Mucosa of rectum (tissue), 2 donors: ENCODE results near the gene WNT7B.

ENCODE experiments used
- H3K27ac ChIP-seq, 2 donors: one replicate each; pipeline ENCODE4 v1.7.0; 2013; ENCODE audit warnings: inconsistent platforms in 2 of 2, low read depth in 2 of 2, low read length in 2 of 2
- H3K27me3 ChIP-seq, 2 donors: one replicate each; pipeline ENCODE4 v1.7.0; 2013; ENCODE audit warnings: low read length in 2 of 2; ENCODE audit not compliant: control insufficient read depth in 2 of 2, insufficient read depth in 2 of 2
- H3K36me3 ChIP-seq, 2 donors: one replicate each; pipeline ENCODE4 v1.7.0; 2013; ENCODE audit warnings: low read length in 2 of 2; ENCODE audit not compliant: control insufficient read depth in 2 of 2, insufficient read depth in 2 of 2
- H3K4me1 ChIP-seq, 2 donors: one replicate each; pipeline ENCODE4 v1.7.0; 2013; ENCODE audit warnings: low read length in 2 of 2, mild to moderate bottlenecking in 1 of 2; ENCODE audit not compliant: control insufficient read depth in 2 of 2, insufficient read depth in 2 of 2
- H3K4me3 ChIP-seq, 2 donors: one replicate each; pipeline ENCODE4 v1.7.0; 2013; ENCODE audit warnings: low read length in 2 of 2
- H3K9ac ChIP-seq, 2 donors: one replicate each; pipeline ENCODE4 v1.7.0; 2013; ENCODE audit warnings: low read length in 2 of 2, low read depth in 1 of 2, mild to moderate bottlenecking in 1 of 2
- H3K9me3 ChIP-seq, 2 donors: one replicate each; pipeline ENCODE4 v1.7.0; 2013; ENCODE audit warnings: low read length in 2 of 2; ENCODE audit not compliant: control insufficient read depth in 2 of 2
- donor health status: healthy.
- donor health status: Normal muscosa, but diverticular disease.

The WNT7B gene

GRCh38 chr22:46001426-46002106, 24.6 kb upstream of the WNT7B start:
- H3K4me1 ChIP-seq: peaks cover 25% of the 10 kb centered on the region in 2 donors

GRCh38 chr22:46001046-46001425, 24.1 kb upstream of the WNT7B start:
- Histone ChIP-seq H3K27ac (no peak overlapping the region), H3K27me3 (no peaks in the 10 kb centered on the region), H3K9me3 (no peaks in the 10 kb centered on the region), H3K4me3 (no peak overlapping the region), H3K36me3 (no peaks in the 10 kb centered on the region), H3K4me1 (peaks cover 21 to 27% of the 10 kb centered on the region in 2 donors), H3K9ac (no peak overlapping the region)

More at GRCh38 chr22:46001426-46002106, 24.6 kb upstream of the WNT7B start:
- no peaks in the 10 kb centered on the region for H3K9me3 ChIP-seq
- H3K27me3 ChIP-seq: no peaks in the 10 kb centered on the region
- no peak overlapping the region for H3K9ac ChIP-seq
- no peak overlapping the region for H3K4me3 ChIP-seq
- peak overlapping the region in 1 of 2 donors; percentile 32 for H3K27ac ChIP-seq
- no peaks in the 10 kb centered on the region for H3K36me3 ChIP-seq

- Histone ChIP-seq H3K36me3 (no peaks in the 10 kb centered on the region), H3K9me3 (no peaks in the 10 kb centered on the region), H3K9ac (no peak overlapping the region), H3K27ac (no peak overlapping the region), H3K4me1 (peaks cover 22 to 32% of the 10 kb centered on the region in 2 donors), H3K27me3 (no peaks in the 10 kb centered on the region), H3K4me3 (no peak overlapping the region)
Observed at GRCh38 chr22:46000081-46001027, 23.4 kb upstream of the WNT7B start.

- Histone ChIP-seq H3K36me3 (no peaks in the 10 kb centered on the region), H3K9me3 (no peaks in the 10 kb centered on the region), H3K9ac (no peak overlapping the region), H3K4me3 (no peak overlapping the region), H3K27ac (no peak overlapping the region), H3K27me3 (no peaks in the 10 kb centered on the region), H3K4me1 (peaks cover 31 to 37% of the 10 kb centered on the region in 2 donors)
Observed at GRCh38 chr22:45999379-45999971, 22.5 kb upstream of the WNT7B start.

GRCh38 chr22:45998638-45999378, 21.8 kb upstream of the WNT7B start:
- H3K9me3 ChIP-seq: no peaks in the 10 kb centered on the region
- H3K4me3 ChIP-seq: no peak overlapping the region
- no peaks in the 10 kb centered on the region for H3K36me3 ChIP-seq
- no peaks in the 10 kb centered on the region for H3K27me3 ChIP-seq
- peak overlapping the region; percentile 76 to 84 for H3K27ac ChIP-seq
- H3K9ac ChIP-seq: no peak overlapping the region
- H3K4me1 ChIP-seq: peaks cover 31 to 37% of the 10 kb centered on the region in 2 donors

- Histone ChIP-seq H3K27ac (peak overlapping the region; percentile 76 to 84), H3K27me3 (no peaks in the 10 kb centered on the region), H3K9ac (no peak overlapping the region), H3K36me3 (no peaks in the 10 kb centered on the region), H3K4me1 (peaks cover 31 to 37% of the 10 kb centered on the region in 2 donors), H3K9me3 (no peaks in the 10 kb centered on the region), H3K4me3 (no peak overlapping the region)
Observed at GRCh38 chr22:45997777-45998637, 21.0 kb upstream of the WNT7B start.

GRCh38 chr22:45997077-45997776, 20.3 kb upstream of the WNT7B start:
- Histone ChIP-seq H3K4me3 (no peak overlapping the region), H3K36me3 (no peaks in the 10 kb centered on the region), H3K27me3 (no peaks in the 10 kb centered on the region), H3K4me1 (peaks cover 31 to 37% of the 10 kb centered on the region in 2 donors), H3K27ac (peak overlapping the region; percentile 76 to 90), H3K9me3 (no peaks in the 10 kb centered on the region), H3K9ac (peak overlapping the region; percentile 2 to 5)

- no peak overlapping the region for H3K4me3 ChIP-seq
Observed at GRCh38 chr22:45996241-45997076, 19.5 kb upstream of the WNT7B start.

More at GRCh38 chr22:45996241-45997076, 19.5 kb upstream of the WNT7B start:
- Histone ChIP-seq H3K27ac (peak overlapping the region; percentile 75 to 90), H3K9me3 (no peaks in the 10 kb centered on the region), H3K9ac (peak overlapping the region; percentile 27 to 32), H3K36me3 (no peaks in the 10 kb centered on the region), H3K4me1 (peaks cover 31 to 37% of the 10 kb centered on the region in 2 donors), H3K27me3 (no peaks in the 10 kb centered on the region)
